ENCODE results near the gene SP140L.
"Not testable (repeated sequence)": the region's sequence is repeated elsewhere in the genome, so short reads cannot be mapped to it uniquely, and the experiment has no call there.

GRCh38 chr2:230409316-230409715, 82.3 kb downstream of the SP140L start:
- TF ChIP-seq CTCF, POLR2A (IDR thresholded peaks at IDR 0.05): not testable (repeated sequence)
